SH-SY5Y (cell line): ENCODE results near the gene CELF5.

Experiments
- GATA2 ChIP-seq: IDR thresholded peaks from 2 replicates; pipeline ENCODE4 v1.6.1; 2011; ENCODE audit warnings: mild to moderate bottlenecking, low read depth, low read length
- GATA3 ChIP-seq: IDR thresholded peaks from 2 replicates; pipeline ENCODE4 v1.6.1; 2011; ENCODE audit warnings: low read depth, mild to moderate bottlenecking, low read length, moderate library complexity

Gene CELF5

DNA sequence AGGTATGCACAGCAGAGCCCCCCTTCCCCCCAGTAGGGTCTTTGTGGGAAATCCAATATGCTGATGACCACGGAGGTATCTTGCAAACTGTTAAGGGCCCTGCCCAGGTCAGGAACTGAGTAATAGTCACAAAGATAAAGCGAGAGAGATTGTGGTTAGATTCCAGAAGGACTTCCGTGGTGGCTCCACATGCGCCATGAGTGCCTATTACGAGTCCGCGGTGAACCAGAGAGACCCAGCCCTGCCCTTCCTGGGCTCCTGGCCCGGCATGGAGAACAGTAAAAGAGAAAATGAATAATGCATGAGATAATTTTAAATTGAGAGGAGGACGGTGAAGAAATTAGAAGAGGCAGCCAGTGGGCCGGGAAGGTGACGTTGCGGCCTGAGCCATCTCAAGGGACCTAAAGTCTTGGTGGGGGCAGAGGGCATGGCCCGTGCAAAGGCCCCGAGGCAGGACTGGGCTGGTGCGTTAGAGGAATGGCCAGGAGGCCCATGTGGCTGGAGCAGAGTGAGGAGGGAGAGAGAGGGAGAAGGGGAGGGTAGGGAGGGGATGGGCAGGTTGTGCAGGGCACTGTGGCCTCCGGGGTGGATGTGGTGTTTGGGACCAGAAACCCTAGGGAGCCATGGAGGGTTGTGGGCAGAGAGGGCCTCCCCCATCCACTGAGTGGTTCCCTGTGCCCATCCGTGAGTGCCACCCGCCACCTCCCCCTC is 95.3 kb downstream of the CELF5 start:
- TF ChIP-seq GATA2 (no peak), GATA3 (no peak)

DNA sequence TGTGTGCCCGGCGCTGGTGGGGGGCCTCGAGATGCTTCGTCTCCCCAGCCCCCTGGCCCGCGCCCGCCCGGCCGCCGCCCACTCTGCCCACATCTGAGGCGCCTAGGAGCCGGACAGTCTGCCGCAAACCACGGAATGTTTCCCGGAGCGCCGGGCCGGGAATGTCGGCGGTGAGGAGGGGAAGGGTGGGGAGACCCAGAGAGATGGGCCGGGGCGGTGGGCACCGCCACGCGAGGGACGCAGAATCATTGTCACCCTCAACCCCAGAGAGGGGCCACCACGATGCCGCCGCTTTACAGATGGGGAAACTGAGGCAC is 95.9 kb downstream of the CELF5 start:
- TF ChIP-seq GATA3 (no peak), GATA2 (no peak)

DNA sequence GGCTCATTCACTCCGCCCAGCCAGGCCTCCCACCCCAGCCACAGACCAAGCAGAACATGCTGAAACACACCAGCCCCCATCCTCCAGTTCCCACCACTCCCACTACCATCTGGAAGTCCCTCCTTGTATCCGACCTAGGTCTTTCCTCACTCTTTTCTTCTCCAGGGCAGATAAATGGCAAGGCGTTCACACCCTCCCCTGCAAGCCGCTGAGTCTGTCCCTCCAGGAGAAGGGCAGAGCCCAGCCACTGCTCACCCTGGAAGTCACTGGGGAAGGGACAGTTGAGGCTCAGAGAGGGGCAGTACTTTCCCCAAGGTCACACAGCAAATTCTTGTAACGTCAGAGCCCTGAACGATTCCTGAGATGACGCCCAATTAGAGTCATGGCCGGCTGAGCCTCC is 96.4 kb downstream of the CELF5 start:
- TF ChIP-seq GATA2 (no peak), GATA3 (no peak)

DNA sequence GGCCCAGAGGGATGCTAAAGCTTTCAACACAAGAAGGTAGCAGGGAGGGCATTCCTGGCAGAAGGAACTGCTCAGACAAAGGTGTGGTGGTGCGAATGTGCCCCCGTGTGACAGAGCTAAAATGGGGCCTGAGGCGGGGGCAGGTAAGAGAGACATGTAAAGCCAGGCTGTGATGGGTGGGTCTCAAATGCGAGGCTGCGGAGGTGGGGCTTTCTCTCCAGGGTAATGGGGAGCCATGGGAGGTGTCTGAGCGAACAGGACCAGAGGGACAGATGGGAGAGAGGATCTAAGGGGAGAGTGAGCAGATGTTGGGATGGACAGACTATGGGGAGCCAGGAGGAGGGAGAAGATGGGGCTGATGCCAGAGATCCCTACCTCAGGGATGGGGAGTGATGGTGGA is 97.2 kb downstream of the CELF5 start:
- TF ChIP-seq GATA3 (no peak), GATA2 (no peak)

DNA sequence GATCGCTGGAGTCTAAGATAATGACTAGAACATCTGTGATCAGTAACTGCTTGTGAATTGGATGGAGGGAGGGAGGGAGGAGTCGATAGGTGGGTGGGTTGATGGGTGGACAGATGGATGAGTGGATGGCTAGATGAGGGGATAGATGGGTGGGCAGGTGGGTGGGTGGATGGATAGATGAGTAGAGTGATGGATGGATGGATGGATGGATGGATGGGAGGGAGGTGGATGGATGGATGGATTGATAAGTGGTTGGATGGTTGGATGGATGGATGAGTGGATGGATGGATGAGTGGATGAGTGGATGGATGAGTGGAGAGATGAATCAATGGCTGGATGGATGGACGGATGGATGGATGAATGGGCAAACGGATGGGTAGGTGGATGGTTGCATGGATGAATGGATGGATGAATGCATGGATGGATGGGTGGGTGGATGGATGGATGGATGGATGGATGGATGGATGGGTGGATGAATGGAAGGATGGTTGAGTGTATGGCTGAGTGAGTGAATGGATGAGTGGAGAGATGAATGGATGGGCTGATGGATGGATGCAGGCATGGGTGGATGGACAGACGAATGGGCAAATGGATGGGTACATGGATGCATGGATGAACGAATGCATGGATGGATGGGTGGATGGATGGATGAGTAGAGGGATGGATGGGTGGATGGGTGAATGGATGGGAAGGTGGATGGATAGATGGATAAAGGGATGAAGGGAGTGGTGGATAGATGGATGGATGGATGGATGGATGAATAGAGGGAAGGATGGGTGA is 97.9 kb downstream of the CELF5 start:
- no peak for TF ChIP-seq GATA3
- TF ChIP-seq GATA2, result no peak

DNA sequence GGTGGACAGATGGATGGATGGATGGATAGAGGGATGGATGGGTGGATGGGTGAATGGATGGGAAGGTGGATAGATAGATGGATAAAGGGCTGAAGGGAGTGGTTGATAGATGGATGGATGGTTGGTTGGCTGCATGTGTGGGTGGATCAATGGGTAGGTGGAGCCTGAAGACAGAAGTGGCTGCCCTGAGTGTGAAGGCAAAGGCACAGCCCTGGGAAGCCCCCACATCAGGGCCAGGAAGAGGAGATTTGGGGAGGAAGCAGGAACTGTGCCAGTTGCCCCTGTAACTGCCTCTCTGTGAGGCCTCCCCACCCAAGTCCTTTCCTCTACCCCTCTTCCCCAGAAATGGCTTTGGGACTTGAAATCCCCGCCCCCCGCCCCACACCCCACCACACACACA is 98.6 kb downstream of the CELF5 start:
- TF ChIP-seq GATA2 (no peak), GATA3 (no peak)

DNA sequence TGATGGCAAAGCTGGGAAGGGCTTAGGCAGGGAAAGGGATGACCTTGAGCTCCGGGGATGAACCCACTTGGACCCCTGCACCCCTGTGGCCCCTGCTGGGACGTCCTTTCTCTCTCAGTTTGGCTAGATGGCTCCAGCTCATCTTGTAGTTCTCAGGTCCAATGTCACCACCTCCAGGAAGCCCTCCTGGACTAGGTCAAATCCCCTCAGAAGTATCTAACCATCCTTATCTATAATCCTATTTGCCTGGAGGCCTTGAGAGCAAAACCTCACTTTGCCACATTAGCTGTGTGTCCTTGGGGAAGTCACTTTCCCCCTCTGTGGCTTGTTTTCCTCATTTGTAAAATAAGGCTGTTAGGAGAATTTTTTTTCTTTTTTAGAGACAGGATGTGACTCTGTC is 99.2 kb downstream of the CELF5 start:
- TF ChIP-seq GATA3, result no peak
- TF ChIP-seq GATA2, result no peak

DNA sequence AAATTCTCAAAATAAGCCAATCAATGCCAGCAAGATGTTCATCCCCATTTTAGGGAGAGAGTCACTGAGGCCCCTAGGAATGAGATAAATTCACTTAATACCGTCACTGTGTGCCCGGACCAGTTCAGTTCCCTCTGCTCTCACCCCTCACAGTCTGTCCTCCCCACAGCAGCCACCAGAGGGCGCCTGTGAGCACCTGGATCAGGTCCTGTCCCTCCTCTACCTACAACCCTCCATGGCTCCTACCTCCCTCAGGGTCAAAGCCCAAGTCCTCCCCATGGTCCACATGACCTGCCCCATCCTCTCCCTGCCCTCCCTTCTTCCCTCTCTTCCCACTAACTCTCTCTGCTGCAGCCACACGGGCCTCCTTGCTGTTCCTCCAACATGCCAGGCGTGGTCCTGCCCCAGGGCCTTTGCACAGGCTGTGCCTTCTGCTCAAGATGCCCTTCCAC is 100.0 kb downstream of the CELF5 start:
- TF ChIP-seq GATA2 (no peak), GATA3 (no peak)

DNA sequence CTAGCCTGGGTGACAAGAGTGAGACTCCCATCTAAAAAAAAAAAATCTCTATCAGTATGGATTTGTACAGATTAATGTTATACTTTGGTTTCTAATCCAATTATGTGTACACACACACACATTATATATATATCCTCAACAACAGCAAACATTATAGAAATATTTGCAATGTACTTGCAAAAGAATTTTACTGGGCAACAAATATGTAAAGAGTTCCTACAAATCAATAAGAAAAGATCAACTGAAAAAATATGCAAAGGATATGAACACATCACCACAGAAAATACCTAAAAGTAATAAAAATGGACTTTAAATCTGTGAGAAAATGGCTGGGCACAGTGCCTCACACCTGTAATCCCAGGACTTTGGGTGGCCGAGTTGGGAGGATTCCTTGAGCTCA is 101.0 kb downstream of the CELF5 start:
- no peak for TF ChIP-seq GATA3
- no peak for TF ChIP-seq GATA2

DNA sequence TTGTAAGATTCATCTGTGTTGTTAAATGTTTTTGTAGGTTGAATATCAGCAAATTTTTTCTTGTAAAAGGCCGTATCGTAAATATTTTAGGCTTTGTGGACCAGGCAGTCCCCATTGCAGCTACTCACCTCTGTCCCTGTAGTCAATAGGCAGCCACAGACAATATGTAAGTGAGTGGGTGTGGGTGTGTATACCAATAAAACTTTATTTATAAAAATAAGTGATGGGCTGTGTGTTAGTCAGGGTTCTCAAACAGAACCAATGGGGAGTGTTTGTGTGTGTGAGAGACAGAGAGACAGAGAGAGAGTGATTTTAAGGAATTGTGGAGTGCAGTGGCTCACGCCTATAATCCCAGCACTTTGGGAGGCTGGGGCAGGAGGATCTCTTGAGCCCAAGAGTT is 104.3 kb downstream of the CELF5 start:
- TF ChIP-seq GATA2, result no peak
- no peak for TF ChIP-seq GATA3

DNA sequence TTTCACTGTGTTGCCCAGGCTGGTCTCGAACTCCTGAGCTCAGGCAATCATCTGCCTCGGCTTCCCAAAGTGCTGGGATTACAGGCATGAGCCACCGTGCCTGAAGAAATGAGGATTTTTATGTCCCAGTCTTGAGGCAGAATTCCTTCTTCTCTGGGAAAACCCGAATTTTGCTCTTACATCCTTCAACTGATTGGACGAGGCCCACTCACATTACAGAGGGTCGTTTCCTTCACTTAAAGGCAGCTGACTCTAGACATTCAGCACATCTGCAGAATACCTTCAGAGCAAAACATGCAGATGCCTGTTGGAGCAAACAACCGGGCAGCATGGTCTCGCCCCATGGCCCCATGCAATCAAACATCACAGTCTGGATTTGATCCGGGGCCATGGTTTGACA is 105.6 kb downstream of the CELF5 start:
- TF ChIP-seq GATA3 (no peak), GATA2 (no peak)

DNA sequence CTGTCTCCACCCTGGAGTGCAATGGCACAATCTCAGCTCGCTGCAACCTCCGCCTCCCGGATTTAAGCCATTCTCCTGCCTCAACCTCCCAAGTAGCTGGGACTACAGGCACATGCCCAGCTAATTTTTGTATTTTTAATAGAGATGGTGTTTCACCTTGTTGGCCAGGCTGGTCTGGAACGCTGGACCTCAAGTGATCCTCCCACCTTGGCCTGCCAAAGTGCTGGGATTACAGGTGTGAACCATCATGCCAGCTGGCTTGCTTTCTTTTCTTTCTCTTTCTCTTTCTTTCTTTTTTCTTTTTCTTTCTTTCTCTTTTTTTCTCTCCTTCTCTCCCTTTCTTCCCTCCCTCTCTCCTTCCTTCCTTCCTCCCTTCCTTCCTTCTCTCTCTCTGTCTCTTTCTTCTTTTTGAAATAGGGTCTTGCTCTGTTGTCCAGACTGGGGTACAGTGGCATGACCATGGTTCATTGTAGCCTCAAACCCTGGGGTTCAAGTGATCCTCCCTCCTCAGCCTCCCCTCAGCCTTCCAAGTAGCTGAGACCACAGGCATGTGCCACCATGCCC is 108.6 kb downstream of the CELF5 start:
- TF ChIP-seq GATA3, result no peak
- no peak for TF ChIP-seq GATA2

DNA sequence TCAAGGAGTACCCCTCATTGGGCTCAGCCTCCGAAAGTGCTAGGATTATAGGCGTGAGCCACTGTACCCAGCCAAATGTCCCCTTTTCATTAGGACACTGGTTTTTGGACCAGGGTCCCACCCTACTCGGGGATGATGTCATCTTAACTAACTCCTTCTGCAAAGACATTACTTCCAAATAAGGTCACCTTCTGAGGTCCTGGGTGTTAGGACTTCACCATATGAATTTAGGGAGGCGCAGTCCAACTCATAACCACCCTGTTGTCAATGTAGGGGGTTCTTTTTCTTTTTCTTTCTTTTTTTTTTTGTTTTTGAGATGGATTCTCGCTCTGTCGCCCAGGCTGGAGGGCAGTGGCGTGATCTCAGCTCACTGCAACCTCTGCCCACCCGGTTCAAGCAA is 109.2 kb downstream of the CELF5 start:
- TF ChIP-seq GATA2 (no peak), GATA3 (no peak)

DNA sequence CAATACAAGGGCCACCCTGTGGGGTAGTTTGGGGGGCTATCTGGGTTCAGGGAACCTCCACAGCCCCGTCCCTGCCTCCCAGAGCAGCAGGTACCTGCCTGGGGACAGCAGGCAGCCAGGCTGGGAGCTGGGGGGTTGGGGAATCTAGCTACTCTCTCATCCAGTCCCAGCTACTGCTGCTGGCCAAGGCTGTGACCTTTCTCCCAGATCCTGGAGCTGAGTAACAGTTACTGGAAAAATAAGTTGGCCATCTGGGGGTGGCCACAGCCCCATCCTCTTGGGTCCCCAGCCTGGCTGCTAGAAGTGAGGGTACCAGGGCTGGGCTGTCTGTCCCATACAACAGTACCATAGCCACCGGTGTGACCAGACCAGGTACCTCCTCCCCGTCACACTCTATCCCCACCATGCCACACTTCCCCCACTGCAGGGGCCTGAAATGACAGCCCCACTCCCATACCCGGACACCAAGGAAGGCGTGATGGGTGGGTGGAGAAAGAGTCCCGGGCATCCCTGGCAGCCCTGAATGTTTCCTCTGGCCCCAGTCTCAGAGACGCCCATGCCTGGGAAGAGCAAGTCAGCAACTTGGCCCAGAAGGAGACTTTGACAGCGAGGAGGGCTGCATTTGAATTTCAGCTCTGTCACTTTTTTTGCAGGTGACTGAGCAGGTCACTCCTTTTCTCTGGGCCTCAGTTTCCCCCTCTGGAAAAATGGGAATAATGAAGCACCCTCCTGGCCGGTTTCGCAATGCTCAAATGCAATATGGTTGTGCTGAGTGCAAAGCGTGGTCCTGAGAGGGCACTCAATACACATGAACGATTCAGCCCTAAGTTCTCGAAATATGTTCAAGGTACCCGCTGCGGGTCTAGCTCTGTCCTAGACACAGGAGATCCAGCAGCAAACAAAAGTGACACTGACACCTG is 111.2 kb downstream of the CELF5 start:
- TF ChIP-seq GATA3 (no peak), GATA2 (no peak)
